Chondrocyte (in vitro differentiated cells): Measurements from ENCODE around the gene FCGR1A. TPM values are rescaled to one million over a fixed set of nuclear protein-coding genes. Genes with fewer than 3 reads are reported as not detected.
"Not testable (repeated sequence)": the region's sequence is repeated elsewhere in the genome, so short reads cannot be mapped to it uniquely, and the experiment has no call there.

ENCODE experiments used
- DNase-seq: peaks from one replicate; pipeline ENCODE4 v3.0.0; 2021; ENCODE audit warnings: mixed read lengths, low spot score
- H3K27ac Mint-ChIP-seq: one replicate; pipeline ENCODE4 v1.8.0; 2021; ENCODE audit warnings: mild to moderate bottlenecking, moderate library complexity, mixed read lengths; ENCODE audit not compliant: unreplicated experiment
- H3K27me3 Mint-ChIP-seq: 2 replicates; pipeline ENCODE4 v1.8.0; 2021; ENCODE audit warnings: low read depth, mixed read lengths
- H3K36me3 Mint-ChIP-seq: 2 replicates; pipeline ENCODE4 v1.8.0; 2021; ENCODE audit warnings: low read depth, mixed read lengths
- H3K4me1 Mint-ChIP-seq: 2 replicates; pipeline ENCODE4 v1.8.0; 2021; ENCODE audit warnings: low read depth, mild to moderate bottlenecking, mixed read lengths
- H3K4me3 Mint-ChIP-seq: one replicate; pipeline ENCODE4 v1.8.0; 2021; ENCODE audit warnings: mild to moderate bottlenecking, moderate library complexity, mixed read lengths; ENCODE audit not compliant: unreplicated experiment
- H3K9me3 Mint-ChIP-seq: 2 replicates; pipeline ENCODE4 v1.8.0; 2021; ENCODE audit warnings: low read depth, mixed read lengths
- CTCF ChIP-seq: fragments of 200-600 bp; sonication (generic); IDR thresholded peaks from 2 replicates; pipeline ENCODE4 v1.5.0; 2021; ENCODE audit warnings: antibody characterized with exemption, mild to moderate bottlenecking, moderate library complexity
- total RNA-seq: library from RNA; stranded (reverse); gene quantifications from 3 replicates; pipeline ENCODE4 v1.2.1, GENCODE V29; 2021

The FCGR1A gene
- total RNA-seq, 1 donor from 2014 or later: not detected

- not testable (repeated sequence) for H3K4me1 Mint-ChIP-seq, H3K36me3 Mint-ChIP-seq, H3K9me3 Mint-ChIP-seq, H3K27ac Mint-ChIP-seq, H3K27me3 Mint-ChIP-seq, H3K4me3 Mint-ChIP-seq, DNase-seq
Measured at GRCh38 chr1:149783868-149784267, 1.4 kb downstream of the FCGR1A start.

GRCh38 chr1:149787688-149788451 lies 5.4 kb downstream of the FCGR1A start:
- H3K4me1 Mint-ChIP-seq, H3K27me3 Mint-ChIP-seq, H3K9me3 Mint-ChIP-seq, H3K27ac Mint-ChIP-seq, DNase-seq, H3K36me3 Mint-ChIP-seq, H3K4me3 Mint-ChIP-seq: not testable (repeated sequence)

- H3K9me3 Mint-ChIP-seq, H3K27me3 Mint-ChIP-seq, H3K4me1 Mint-ChIP-seq, H3K36me3 Mint-ChIP-seq, DNase-seq: not testable (repeated sequence)
- H3K27ac Mint-ChIP-seq: peak overlapping the region; percentile 94
- TF ChIP-seq CTCF: peak; percentile 78
- peak overlapping the region; percentile 96 for H3K4me3 Mint-ChIP-seq
Measured at GRCh38 chr1:149792502-149792901, 10.0 kb downstream of the FCGR1A start.

- DNase-seq: not testable (repeated sequence)
Measured at GRCh38 chr1:149792912-149793515, 10.5 kb downstream of the FCGR1A start.

GRCh38 chr1:149793885-149794284 lies 11.4 kb downstream of the FCGR1A start:
- not testable (repeated sequence) for H3K9me3 Mint-ChIP-seq, H3K36me3 Mint-ChIP-seq, H3K27me3 Mint-ChIP-seq, H3K27ac Mint-ChIP-seq, H3K4me3 Mint-ChIP-seq, H3K4me1 Mint-ChIP-seq, DNase-seq

More at GRCh38 chr1:149792912-149793515, 10.5 kb downstream of the FCGR1A start:
- H3K4me3 Mint-ChIP-seq: peak overlapping the region; percentile 51
- not testable (repeated sequence) for H3K27me3 Mint-ChIP-seq, H3K4me1 Mint-ChIP-seq, H3K27ac Mint-ChIP-seq, H3K36me3 Mint-ChIP-seq, H3K9me3 Mint-ChIP-seq
- TF ChIP-seq CTCF: peak; percentile 75

- not testable (repeated sequence) for H3K27ac Mint-ChIP-seq, H3K4me3 Mint-ChIP-seq, H3K36me3 Mint-ChIP-seq, H3K9me3 Mint-ChIP-seq, H3K4me1 Mint-ChIP-seq, DNase-seq, H3K27me3 Mint-ChIP-seq
Measured at GRCh38 chr1:149801628-149802027, 19.1 kb downstream of the FCGR1A start.

GRCh38 chr1:149804417-149805080 lies 22.1 kb downstream of the FCGR1A start:
- not testable (repeated sequence) for H3K4me3 Mint-ChIP-seq, DNase-seq

GRCh38 chr1:149810697-149811405 lies 28.4 kb downstream of the FCGR1A start:
- not testable (repeated sequence) for H3K27me3 Mint-ChIP-seq, H3K36me3 Mint-ChIP-seq, H3K9me3 Mint-ChIP-seq, DNase-seq, H3K27ac Mint-ChIP-seq
- H3K4me1 Mint-ChIP-seq: peaks cover 12% of the 10 kb centered on the region
- peak overlapping the region; percentile 22 for H3K4me3 Mint-ChIP-seq

More at GRCh38 chr1:149804417-149805080, 22.1 kb downstream of the FCGR1A start:
- not testable (repeated sequence) for H3K36me3 Mint-ChIP-seq, H3K27ac Mint-ChIP-seq, H3K9me3 Mint-ChIP-seq, H3K4me1 Mint-ChIP-seq, H3K27me3 Mint-ChIP-seq

GRCh38 chr1:149811514-149811889 lies 29.0 kb downstream of the FCGR1A start:
- DNase-seq, H3K27me3 Mint-ChIP-seq, H3K36me3 Mint-ChIP-seq, H3K9me3 Mint-ChIP-seq: not testable (repeated sequence)
- H3K4me3 Mint-ChIP-seq: peak overlapping the region; percentile 89
- peaks cover 12% of the 10 kb centered on the region for H3K4me1 Mint-ChIP-seq
- peak overlapping the region; percentile 49 for H3K27ac Mint-ChIP-seq
